Fibroblast of the aortic adventitia (primary cell): ENCODE results near the gene RNF150. TPM values are rescaled to one million over a fixed set of nuclear protein-coding genes. Genes with fewer than 3 reads are reported as not detected.

ENCODE experiments used
- DNase-seq: peaks from one replicate; pipeline ENCODE4 v3.0.0-alpha.2; 2010; ENCODE audit warnings: low read depth
- H3K4me3 ChIP-seq: 2 replicates; pipeline ENCODE4 v1.5.1; 2011; ENCODE audit warnings: low read depth, mild to moderate bottlenecking, control low read depth, low read length, moderate library complexity
- total RNA-seq: library from RNA; depleted of rRNA; stranded (reverse); fragments of >200 nt; gene quantifications from 2 replicates; pipeline ENCODE4 v1.2.3, GENCODE V29; 2012; ENCODE audit warnings: low replicate concordance
- TF ChIP-seq, protein P1 (sequence below): IDR thresholded peaks from 2 replicates; pipeline ENCODE4 v1.5.1; 2011; ENCODE audit warnings: mild to moderate bottlenecking, low read length, control low read depth, inconsistent platforms; ENCODE audit not compliant: insufficient read depth

Gene RNF150
- total RNA-seq, 1 donor: 0.99 TPM

DNA sequence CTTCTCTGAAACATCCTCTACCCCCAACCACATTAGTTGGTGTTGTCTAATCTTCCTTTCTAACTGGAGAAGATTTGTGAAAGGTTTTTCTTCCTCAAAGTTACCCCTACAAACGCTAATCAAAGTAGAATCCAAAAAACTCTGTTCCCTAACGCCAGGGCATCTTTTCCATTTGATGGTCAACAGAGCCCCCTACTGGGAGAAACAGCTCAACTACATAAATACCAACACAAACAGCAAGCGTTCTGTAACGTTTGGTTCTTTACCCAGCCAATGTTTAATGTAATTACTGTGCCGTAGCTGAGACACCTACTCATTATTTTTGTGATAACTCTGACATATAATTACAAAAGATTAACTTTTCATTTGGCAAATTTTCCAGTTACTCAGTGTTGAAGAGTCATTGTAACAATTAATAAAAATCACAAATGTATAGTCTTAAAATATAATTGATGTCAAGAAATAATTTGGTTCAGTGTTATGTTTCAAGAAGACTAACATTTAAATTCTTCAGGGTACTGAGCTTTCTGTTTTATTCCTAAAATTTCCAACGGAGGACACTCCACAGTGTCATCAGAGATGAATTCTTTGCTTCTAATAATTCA, 282.1 kb downstream of the RNF150 start:
- TF ChIP-seq, protein P1, sequence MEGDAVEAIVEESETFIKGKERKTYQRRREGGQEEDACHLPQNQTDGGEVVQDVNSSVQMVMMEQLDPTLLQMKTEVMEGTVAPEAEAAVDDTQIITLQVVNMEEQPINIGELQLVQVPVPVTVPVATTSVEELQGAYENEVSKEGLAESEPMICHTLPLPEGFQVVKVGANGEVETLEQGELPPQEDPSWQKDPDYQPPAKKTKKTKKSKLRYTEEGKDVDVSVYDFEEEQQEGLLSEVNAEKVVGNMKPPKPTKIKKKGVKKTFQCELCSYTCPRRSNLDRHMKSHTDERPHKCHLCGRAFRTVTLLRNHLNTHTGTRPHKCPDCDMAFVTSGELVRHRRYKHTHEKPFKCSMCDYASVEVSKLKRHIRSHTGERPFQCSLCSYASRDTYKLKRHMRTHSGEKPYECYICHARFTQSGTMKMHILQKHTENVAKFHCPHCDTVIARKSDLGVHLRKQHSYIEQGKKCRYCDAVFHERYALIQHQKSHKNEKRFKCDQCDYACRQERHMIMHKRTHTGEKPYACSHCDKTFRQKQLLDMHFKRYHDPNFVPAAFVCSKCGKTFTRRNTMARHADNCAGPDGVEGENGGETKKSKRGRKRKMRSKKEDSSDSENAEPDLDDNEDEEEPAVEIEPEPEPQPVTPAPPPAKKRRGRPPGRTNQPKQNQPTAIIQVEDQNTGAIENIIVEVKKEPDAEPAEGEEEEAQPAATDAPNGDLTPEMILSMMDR: peak; percentile 72
- DNase-seq: peak; percentile 80
- H3K4me3 ChIP-seq: no peak overlapping the region

DNA sequence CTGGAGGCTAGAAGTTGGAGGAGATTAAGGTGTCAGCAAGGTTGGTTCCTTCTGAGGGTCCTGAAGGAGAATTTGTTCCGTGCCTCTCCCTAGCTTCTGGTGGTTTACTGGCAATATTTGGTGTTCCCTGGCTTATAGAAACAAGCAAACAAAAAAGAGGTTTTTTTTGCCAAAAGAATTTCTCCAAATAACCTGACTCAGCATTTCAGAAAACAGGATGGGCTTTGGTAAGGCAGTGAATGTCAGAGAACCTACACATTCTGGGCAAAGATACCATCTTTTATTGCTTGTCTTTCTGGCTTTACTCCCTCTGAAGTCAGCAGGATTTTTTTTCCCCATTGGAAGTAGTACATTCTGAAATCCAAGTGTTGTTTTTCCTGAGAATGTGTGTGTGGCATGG, 283.7 kb downstream of the RNF150 start:
- DNase-seq: no peak
- TF ChIP-seq, protein P1: no peak
- H3K4me3 ChIP-seq: no peak overlapping the region

DNA sequence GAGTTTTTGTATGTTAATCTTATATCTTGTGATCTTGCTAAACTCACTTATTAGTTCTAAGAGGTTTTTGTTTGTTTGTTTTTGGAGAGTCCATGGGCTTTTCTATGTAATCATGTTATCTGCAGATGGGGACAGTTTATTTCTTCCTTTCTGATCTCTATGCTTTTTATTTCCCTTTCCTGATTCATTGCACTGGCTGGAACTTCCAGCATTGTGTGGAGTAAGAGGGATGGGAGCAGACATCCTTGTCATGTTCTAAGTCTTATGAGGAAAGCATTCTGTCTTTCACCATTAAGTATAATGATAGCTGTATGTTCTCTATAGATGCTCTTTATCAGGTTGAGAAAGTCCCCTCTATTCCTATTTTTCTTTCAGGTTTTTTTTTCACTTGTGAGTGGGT, 286.5 kb downstream of the RNF150 start:
- TF ChIP-seq, protein P1: no peak
- DNase-seq: no peak
- no peak overlapping the region for H3K4me3 ChIP-seq

DNA sequence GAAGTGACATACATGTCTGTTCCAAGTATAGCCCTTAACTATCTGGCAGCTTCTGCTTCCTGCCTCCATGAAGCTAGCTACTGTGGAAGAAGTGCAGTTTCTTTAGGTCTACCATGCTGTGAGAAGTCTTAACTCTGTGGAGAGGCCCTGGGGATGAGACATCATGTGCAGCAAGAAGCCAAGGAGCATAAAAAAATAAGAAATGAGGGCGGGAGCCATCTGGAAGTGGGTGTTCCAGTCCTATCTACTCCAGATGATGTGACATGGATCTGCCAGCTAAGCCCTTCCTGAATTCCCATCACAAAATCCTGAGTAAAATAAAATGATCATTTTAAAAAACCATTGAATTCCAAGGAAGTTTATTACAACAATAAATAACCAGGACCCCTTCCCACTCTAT, 289.2 kb downstream of the RNF150 start:
- TF ChIP-seq, protein P1: no peak
- no peak for DNase-seq
- no peak overlapping the region for H3K4me3 ChIP-seq

DNA sequence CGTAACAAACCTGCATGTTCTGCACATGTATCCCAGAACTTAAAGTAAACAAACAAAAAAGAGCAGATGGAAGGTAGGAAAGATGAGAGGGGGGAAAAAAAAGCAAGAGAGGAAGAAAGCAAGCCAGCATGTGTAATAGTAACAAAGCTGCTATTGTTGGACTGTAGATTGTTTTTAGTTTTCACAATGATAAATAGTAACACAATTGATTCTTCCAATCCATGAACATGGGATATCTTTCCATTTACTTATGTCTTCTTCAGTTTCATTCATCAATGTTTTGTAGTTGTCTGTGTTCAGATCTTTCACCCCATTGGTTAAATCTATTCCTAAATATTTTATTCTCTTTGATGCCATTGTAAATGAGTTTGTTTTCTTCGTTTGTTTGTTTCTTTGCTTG, 292.1 kb downstream of the RNF150 start:
- H3K4me3 ChIP-seq: no peak overlapping the region
- no peak for DNase-seq
- TF ChIP-seq, protein P1: no peak

DNA sequence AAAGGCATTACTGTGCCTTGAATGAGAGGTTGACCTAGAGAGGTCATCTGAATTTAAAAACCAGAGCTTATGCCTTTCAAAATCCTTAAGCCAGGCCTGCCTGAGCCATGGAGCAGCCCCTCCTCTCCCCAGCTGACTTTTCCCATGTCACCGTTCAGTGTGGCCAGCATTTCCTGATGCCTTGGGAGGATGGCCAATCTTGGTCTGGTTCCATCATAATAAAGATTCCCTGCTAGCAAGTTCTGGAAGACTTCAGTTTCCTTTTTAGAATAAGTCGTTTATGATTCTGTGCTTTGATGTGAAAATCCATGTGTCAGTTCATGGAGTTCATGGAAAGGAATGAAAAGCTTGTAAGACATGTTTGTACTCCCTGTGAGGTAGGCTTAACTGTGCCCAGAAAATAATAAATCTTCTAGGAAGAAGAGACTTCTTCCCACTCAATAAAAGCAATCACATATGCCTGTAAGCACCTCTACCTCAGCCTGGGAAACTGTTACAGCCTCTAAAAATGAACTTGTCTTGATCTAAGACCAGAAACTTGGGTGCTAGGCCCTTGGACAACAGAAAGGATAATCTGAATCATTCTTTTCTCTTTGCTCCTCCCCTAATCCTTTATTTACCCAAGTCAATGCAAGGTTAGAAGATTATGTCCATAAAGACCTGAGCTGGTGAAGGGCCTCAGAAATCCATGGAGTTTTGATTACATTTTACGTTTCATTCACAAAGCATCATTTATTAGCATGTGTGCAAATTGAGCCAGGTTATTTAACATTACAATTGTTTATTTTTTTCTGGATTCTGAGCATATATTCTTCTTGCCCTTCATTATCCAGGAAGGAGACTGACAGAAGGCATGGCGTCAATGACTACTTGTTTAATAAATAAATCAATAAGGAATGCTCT, 293.1 kb downstream of the RNF150 start:
- DNase-seq: no peak
- H3K4me3 ChIP-seq: no peak overlapping the region
- TF ChIP-seq, protein P1: no peak
